MM.1S (cell line): ENCODE data around the gene TIMM50.

ENCODE experiments used
- DNase-seq: peaks from one replicate; pipeline ENCODE4 v3.0.0-alpha.2; 2015
- H2AFZ ChIP-seq: fragments of 300-600 bp; sonication (generic); 2 replicates; pipeline ENCODE4 v1.6.0; 2016; ENCODE audit warnings: antibody characterized with exemption, low read length
- H3F3A ChIP-seq: fragments of 300-600 bp; sonication (generic); 2 replicates; pipeline ENCODE4 v1.6.1; 2016; ENCODE audit warnings: mild to moderate bottlenecking, antibody characterized with exemption, low read length, moderate library complexity, mixed read lengths; ENCODE audit not compliant: insufficient read depth
- H3K27ac ChIP-seq: fragments of 300-600 bp; sonication (generic); 2 replicates; pipeline ENCODE4 v1.5.1; 2016; ENCODE audit warnings: mild to moderate bottlenecking, low read length
- H3K27me3 ChIP-seq: fragments of 300-600 bp; sonication (generic); replicated peaks from 2 replicates; pipeline ENCODE4 v1.6.0; 2016; ENCODE audit warnings: low read length; ENCODE audit not compliant: insufficient read depth
- H3K36me3 ChIP-seq: fragments of 300-600 bp; sonication (generic); replicated peaks from 2 replicates; pipeline ENCODE4 v1.6.1; 2016; ENCODE audit warnings: mild to moderate bottlenecking, low read length, mixed read lengths; ENCODE audit not compliant: insufficient read depth
- H3K4me1 ChIP-seq: fragments of 300-600 bp; sonication (generic); 2 replicates; pipeline ENCODE4 v1.6.1; 2016; ENCODE audit warnings: low read length, mixed read lengths
- H3K4me2 ChIP-seq: fragments of 300-600 bp; sonication (generic); 2 replicates; pipeline ENCODE4 v1.6.0; 2016; ENCODE audit warnings: low read depth, low read length
- H3K4me3 ChIP-seq: fragments of 300-600 bp; sonication (generic); 2 replicates; pipeline ENCODE4 v1.5.1; 2016; ENCODE audit warnings: low read length, mixed read lengths
- H3K79me2 ChIP-seq: fragments of 300-600 bp; sonication (generic); 2 replicates; pipeline ENCODE4 v1.6.1; 2016; ENCODE audit warnings: mixed run types, low read length, mixed read lengths
- H3K9ac ChIP-seq: fragments of 300-600 bp; sonication (generic); 2 replicates; pipeline ENCODE4 v1.6.1; 2016; ENCODE audit warnings: low read length, mixed read lengths
- H3K9me2 ChIP-seq: fragments of 300-600 bp; sonication (generic); replicated peaks from 2 replicates; pipeline ENCODE4 v1.6.1; 2016; ENCODE audit warnings: mild to moderate bottlenecking, low read length, mixed read lengths; ENCODE audit not compliant: insufficient read depth
- H3K9me3 ChIP-seq: fragments of 300-600 bp; sonication (generic); replicated peaks from 2 replicates; pipeline ENCODE4 v1.6.1; 2016; ENCODE audit warnings: mild to moderate bottlenecking, low read length, mixed read lengths; ENCODE audit not compliant: insufficient read depth
- H4K20me1 ChIP-seq: fragments of 300-600 bp; sonication (generic); 2 replicates; pipeline ENCODE4 v1.6.1; 2016; ENCODE audit warnings: mild to moderate bottlenecking, low read length, moderate library complexity, mixed read lengths; ENCODE audit not compliant: insufficient read depth
- TF ChIP-seq, protein P1 (sequence below): fragments of 300-600 bp; sonication (generic); IDR thresholded peaks from 2 replicates; pipeline ENCODE4 v1.5.1; 2016; ENCODE audit warnings: antibody characterized with exemption, low read length, mixed read lengths

TIMM50 gene

DNA sequence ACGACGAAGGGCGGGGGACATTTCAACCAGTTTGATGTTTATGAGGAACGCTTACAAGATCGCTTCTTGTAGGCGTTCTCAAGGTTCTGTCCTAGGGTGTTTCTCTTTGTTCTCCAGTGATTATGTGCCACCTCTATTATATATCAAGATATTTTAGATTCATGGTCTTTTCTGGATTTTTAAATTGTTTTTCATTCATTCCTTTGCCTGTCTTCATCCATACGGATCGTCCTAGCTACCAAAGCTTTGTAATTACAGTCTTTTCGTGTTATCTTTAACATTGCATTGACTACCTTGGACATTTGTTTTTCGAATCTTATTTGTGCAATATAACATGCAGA, 59.7 kb downstream of the TIMM50 start:
- DNase-seq, result no peak
- H3K27ac ChIP-seq, result no peak overlapping the region
- H3F3A ChIP-seq, result no peaks in the 10 kb centered on the region
- H3K9me3 ChIP-seq, result no peaks in the 10 kb centered on the region
- peak overlapping the region; percentile 49 for H2AFZ ChIP-seq
- no peaks in the 10 kb centered on the region for H3K36me3 ChIP-seq
- H3K4me1 ChIP-seq, result peaks cover 8% of the 10 kb centered on the region
- peak overlapping the region; percentile 56; the same call in 1 of the 2 replicates for H3K4me2 ChIP-seq
- TF ChIP-seq, protein P1, sequence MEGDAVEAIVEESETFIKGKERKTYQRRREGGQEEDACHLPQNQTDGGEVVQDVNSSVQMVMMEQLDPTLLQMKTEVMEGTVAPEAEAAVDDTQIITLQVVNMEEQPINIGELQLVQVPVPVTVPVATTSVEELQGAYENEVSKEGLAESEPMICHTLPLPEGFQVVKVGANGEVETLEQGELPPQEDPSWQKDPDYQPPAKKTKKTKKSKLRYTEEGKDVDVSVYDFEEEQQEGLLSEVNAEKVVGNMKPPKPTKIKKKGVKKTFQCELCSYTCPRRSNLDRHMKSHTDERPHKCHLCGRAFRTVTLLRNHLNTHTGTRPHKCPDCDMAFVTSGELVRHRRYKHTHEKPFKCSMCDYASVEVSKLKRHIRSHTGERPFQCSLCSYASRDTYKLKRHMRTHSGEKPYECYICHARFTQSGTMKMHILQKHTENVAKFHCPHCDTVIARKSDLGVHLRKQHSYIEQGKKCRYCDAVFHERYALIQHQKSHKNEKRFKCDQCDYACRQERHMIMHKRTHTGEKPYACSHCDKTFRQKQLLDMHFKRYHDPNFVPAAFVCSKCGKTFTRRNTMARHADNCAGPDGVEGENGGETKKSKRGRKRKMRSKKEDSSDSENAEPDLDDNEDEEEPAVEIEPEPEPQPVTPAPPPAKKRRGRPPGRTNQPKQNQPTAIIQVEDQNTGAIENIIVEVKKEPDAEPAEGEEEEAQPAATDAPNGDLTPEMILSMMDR, result no peak
- H3K4me3 ChIP-seq, result peak overlapping the region; percentile 95
- H3K27me3 ChIP-seq, result no peaks in the 10 kb centered on the region
- no peaks in the 10 kb centered on the region for H3K9me2 ChIP-seq
- H4K20me1 ChIP-seq, result no peaks in the 10 kb centered on the region
- 0 out of 2 replicates have a peak overlapping the region, but pooled peaks have one; percentile 89 for H3K9ac ChIP-seq
- H3K79me2 ChIP-seq, result peaks cover 15% of the 10 kb centered on the region
